ENCODE measurements around the gene NR2F1-AS1. TPM values are rescaled to one million over a fixed set of nuclear protein-coding genes. Genes with fewer than 3 reads are reported as not detected.

The NR2F1-AS1 gene
- total RNA-seq, 1 experiment from 2014 or later = 27.0 TPM

GRCh38 chr5:93603078-93603792, 22.2 kb upstream of the NR2F1-AS1 start:
- CTCF ChIA-PET = interaction anchor here (0.6 kb wide), 1 partner anchor 683 kb away, joined by 3 read pairs; no protein-coding TSS in a partner anchor
- TF ChIP-seq SIN3A (IDR thresholded peaks at IDR 0.05; ENCODE audit: borderline replicate concordance, insufficient read depth, low read depth, low read length) = no peak
- TF ChIP-seq REST (IDR thresholded peaks at IDR 0.05; ENCODE audit: insufficient read depth in 1 of 2, low read depth in 2 of 2, low read length in 1 of 2) = no peak
- no peak for TF ChIP-seq TCF7L2 (IDR thresholded peaks at IDR 0.05; ENCODE audit: low read depth, low read length)
- TF ChIP-seq, protein P1, sequence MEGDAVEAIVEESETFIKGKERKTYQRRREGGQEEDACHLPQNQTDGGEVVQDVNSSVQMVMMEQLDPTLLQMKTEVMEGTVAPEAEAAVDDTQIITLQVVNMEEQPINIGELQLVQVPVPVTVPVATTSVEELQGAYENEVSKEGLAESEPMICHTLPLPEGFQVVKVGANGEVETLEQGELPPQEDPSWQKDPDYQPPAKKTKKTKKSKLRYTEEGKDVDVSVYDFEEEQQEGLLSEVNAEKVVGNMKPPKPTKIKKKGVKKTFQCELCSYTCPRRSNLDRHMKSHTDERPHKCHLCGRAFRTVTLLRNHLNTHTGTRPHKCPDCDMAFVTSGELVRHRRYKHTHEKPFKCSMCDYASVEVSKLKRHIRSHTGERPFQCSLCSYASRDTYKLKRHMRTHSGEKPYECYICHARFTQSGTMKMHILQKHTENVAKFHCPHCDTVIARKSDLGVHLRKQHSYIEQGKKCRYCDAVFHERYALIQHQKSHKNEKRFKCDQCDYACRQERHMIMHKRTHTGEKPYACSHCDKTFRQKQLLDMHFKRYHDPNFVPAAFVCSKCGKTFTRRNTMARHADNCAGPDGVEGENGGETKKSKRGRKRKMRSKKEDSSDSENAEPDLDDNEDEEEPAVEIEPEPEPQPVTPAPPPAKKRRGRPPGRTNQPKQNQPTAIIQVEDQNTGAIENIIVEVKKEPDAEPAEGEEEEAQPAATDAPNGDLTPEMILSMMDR (IDR thresholded peaks at IDR 0.05) = no peak
- no peak for TF ChIP-seq POLR2AphosphoS5 (IDR thresholded peaks at IDR 0.05; ENCODE audit: low read depth, low read length)
- no peaks in the 10 kb centered on the region for H3K9me3 ChIP-seq (ENCODE audit: control insufficient read depth, insufficient read depth, low read depth, low read length)
- H3K36me3 ChIP-seq (ENCODE audit: control insufficient read depth, insufficient read depth, low read length) = no peaks in the 10 kb centered on the region
- DNase-seq (ENCODE audit: low read depth, low spot score) (no peak), ATAC-seq (no peak)
- peaks cover under 1% of the 10 kb centered on the region for H3K27me3 ChIP-seq (ENCODE audit: control insufficient read depth, insufficient read depth, low read length)
- no TSS peak for BruUV-seq (replicated peaks)
- no peak overlapping the region for H3K27ac ChIP-seq (ENCODE audit: low read length)
- POLR2A ChIA-PET = interaction anchor here (1.4 kb wide), 1 partner anchor 17 kb away, joined by 4 read pairs; no protein-coding TSS in a partner anchor
- no peak overlapping the region for H3K4me3 ChIP-seq (ENCODE audit: low read depth in 2 of 2, low read length in 2 of 2)
- peaks cover 19% of the 10 kb centered on the region for H3K4me1 ChIP-seq (ENCODE audit: control insufficient read depth, insufficient read depth, low read length)
- in situ Hi-C loops (cut with HindIII; ENCODE audit: low pct_unique_long_range_greater_than_20kb, low sequenced_read_pairs) = loop anchor here (25.0 kb wide), 1 partner anchor 209 kb away; no protein-coding TSS in a partner anchor
- intact Hi-C loops (cut with micrococcal nuclease; ENCODE audit: unreplicated experiment) = no loop called here

GRCh38 chr5:93602241-93603077, 21.4 kb upstream of the NR2F1-AS1 start:
- TF ChIP-seq POLR2AphosphoS5 (IDR thresholded peaks at IDR 0.05; ENCODE audit: low read depth, low read length) (no peak), TCF7L2 (IDR thresholded peaks at IDR 0.05; ENCODE audit: low read depth, low read length) (no peak), REST (IDR thresholded peaks at IDR 0.05; ENCODE audit: insufficient read depth in 1 of 2, low read depth in 2 of 2, low read length in 1 of 2) (no peak)
- no TSS peak for BruUV-seq (replicated peaks)
- H3K36me3 ChIP-seq (ENCODE audit: control insufficient read depth, insufficient read depth, low read length) = no peaks in the 10 kb centered on the region
- POLR2A ChIA-PET = interaction anchor here (1.4 kb wide), 1 partner anchor 18 kb away, joined by 4 read pairs; no protein-coding TSS in a partner anchor
- no peak overlapping the region for H3K4me3 ChIP-seq (ENCODE audit: low read depth in 2 of 2, low read length in 2 of 2)
- H3K9me3 ChIP-seq (ENCODE audit: control insufficient read depth, insufficient read depth, low read depth, low read length) = no peaks in the 10 kb centered on the region
- intact Hi-C loops (cut with micrococcal nuclease; ENCODE audit: unreplicated experiment) (no loop called here), in situ Hi-C loops (cut with HindIII; ENCODE audit: low pct_unique_long_range_greater_than_20kb, low sequenced_read_pairs) (loop anchor here (25.0 kb wide), 1 partner anchor 210 kb away; no protein-coding TSS in a partner anchor)
- H3K4me1 ChIP-seq (ENCODE audit: control insufficient read depth, insufficient read depth, low read length) = peaks cover 11% of the 10 kb centered on the region
- ATAC-seq = no peak
- DNase-seq (ENCODE audit: low read depth, low spot score) = no peak
- no peaks in the 10 kb centered on the region for H3K27me3 ChIP-seq (ENCODE audit: control insufficient read depth, insufficient read depth, low read length)
- no peak overlapping the region for H3K27ac ChIP-seq (ENCODE audit: low read length)
- CTCF ChIA-PET = interaction anchor here (0.6 kb wide), 1 partner anchor 683 kb away, joined by 3 read pairs; no protein-coding TSS in a partner anchor

Measured in Panc1 (cell line).